NCI-H524 treated with DMSO at 0.1 percent for 48 hours (cell line): ENCODE results near the gene CNKSR3.
"Not testable (repeated sequence)": the region's sequence is repeated elsewhere in the genome, so short reads cannot be mapped to it uniquely, and the experiment has no call there.

Experiments
- DNase-seq: peaks from one replicate; lab custom pipeline; 2025; lab: John Stamatoyannopoulos, UW

CNKSR3 gene

GRCh38 chr6:154510144-154510905, at the start of gene CNKSR3:
Gene CNKSR3, minus strand, starts transcription at chr6:154510685. Its CDS starts 571 bp downstream, at chr6:154510114.
- peak; percentile 49 for DNase-seq

- no peak for DNase-seq
Measured at GRCh38 chr6:154558984-154559383, 48.5 kb upstream of the CNKSR3 start.

- no peak for DNase-seq
Measured at GRCh38 chr6:154558513-154558912, 48.0 kb upstream of the CNKSR3 start.

- no peak for DNase-seq
Measured at GRCh38 chr6:154555073-154555677, 44.7 kb upstream of the CNKSR3 start.

GRCh38 chr6:154554491-154554890, 44.0 kb upstream of the CNKSR3 start:
- DNase-seq = no peak

GRCh38 chr6:154550779-154551178, 40.3 kb upstream of the CNKSR3 start:
- DNase-seq = no peak

GRCh38 chr6:154549179-154549578, 38.7 kb upstream of the CNKSR3 start:
- no peak for DNase-seq

- no peak for DNase-seq
Measured at GRCh38 chr6:154548130-154548830, 37.8 kb upstream of the CNKSR3 start.

- DNase-seq = no peak
Measured at GRCh38 chr6:154543628-154544027, 33.1 kb upstream of the CNKSR3 start.

- DNase-seq = no peak
Measured at GRCh38 chr6:154542747-154543146, 32.3 kb upstream of the CNKSR3 start.

GRCh38 chr6:154541837-154542236, 31.4 kb upstream of the CNKSR3 start:
- DNase-seq = not testable (repeated sequence)

- no peak for DNase-seq
Measured at GRCh38 chr6:154539593-154540269, 29.2 kb upstream of the CNKSR3 start.

- no peak for DNase-seq
Measured at GRCh38 chr6:154538640-154539191, 28.2 kb upstream of the CNKSR3 start.

- no peak for DNase-seq
Measured at GRCh38 chr6:154537511-154538325, 27.2 kb upstream of the CNKSR3 start.

- no peak for DNase-seq
Measured at GRCh38 chr6:154536999-154537398, 26.5 kb upstream of the CNKSR3 start.

- no peak for DNase-seq
Measured at GRCh38 chr6:154536255-154536654, 25.8 kb upstream of the CNKSR3 start.

- DNase-seq = no peak
Measured at GRCh38 chr6:154535851-154536250, 25.4 kb upstream of the CNKSR3 start.

- DNase-seq = no peak
Measured at GRCh38 chr6:154535147-154535546, 24.7 kb upstream of the CNKSR3 start.

GRCh38 chr6:154534531-154534930, 24.0 kb upstream of the CNKSR3 start:
- DNase-seq = no peak

- DNase-seq = no peak
Measured at GRCh38 chr6:154532426-154532825, 21.9 kb upstream of the CNKSR3 start.

- DNase-seq = no peak
Measured at GRCh38 chr6:154529957-154530356, 19.5 kb upstream of the CNKSR3 start.
